ENCODE data around the gene PAM.

DNA sequence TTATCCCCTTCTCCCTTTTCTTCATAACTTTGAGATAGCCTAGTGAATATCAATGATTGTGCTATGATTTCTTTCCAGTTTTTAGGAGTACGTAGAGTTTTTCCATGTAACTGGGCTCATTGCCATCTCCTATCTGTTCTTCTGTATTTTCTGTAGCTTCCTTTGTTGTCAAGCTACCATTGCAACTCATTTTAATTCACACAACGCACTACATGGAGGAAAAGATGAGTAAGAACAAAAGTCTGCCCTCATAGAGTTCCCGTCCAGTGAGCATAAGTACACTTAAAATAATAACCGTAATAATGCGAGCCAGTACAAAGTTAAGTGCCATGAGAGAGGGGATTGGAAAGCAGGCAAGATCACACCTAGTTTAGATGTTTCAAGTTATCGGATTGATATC lies 177.7 kb downstream of the PAM start:
- TF ChIP-seq, protein P1, sequence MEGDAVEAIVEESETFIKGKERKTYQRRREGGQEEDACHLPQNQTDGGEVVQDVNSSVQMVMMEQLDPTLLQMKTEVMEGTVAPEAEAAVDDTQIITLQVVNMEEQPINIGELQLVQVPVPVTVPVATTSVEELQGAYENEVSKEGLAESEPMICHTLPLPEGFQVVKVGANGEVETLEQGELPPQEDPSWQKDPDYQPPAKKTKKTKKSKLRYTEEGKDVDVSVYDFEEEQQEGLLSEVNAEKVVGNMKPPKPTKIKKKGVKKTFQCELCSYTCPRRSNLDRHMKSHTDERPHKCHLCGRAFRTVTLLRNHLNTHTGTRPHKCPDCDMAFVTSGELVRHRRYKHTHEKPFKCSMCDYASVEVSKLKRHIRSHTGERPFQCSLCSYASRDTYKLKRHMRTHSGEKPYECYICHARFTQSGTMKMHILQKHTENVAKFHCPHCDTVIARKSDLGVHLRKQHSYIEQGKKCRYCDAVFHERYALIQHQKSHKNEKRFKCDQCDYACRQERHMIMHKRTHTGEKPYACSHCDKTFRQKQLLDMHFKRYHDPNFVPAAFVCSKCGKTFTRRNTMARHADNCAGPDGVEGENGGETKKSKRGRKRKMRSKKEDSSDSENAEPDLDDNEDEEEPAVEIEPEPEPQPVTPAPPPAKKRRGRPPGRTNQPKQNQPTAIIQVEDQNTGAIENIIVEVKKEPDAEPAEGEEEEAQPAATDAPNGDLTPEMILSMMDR (conservative IDR thresholded peaks at IDR 0.05; ENCODE audit: low read depth, low read length) = no peak
- TF ChIP-seq EZH2phosphoT487 (IDR thresholded peaks at IDR 0.05; ENCODE audit: borderline replicate concordance, low read length) (no peak), EZH2 (IDR thresholded peaks at IDR 0.05; ENCODE audit: low read length, unreplicated experiment) (no peak)

Data from PC-3 (cell line).